B cell (primary cell): ENCODE measurements around the gene JUP.

Experiments
- CTCF ChIP-seq: fragments of 200-600 bp; IDR thresholded peaks from one replicate; pipeline ENCODE4 v1.8.0; 2022; ENCODE audit warnings: antibody characterized with exemption, mild to moderate bottlenecking
- EZH2 ChIP-seq: IDR thresholded peaks from 2 replicates; pipeline ENCODE4 v1.6.1; 2012; ENCODE audit warnings: borderline replicate concordance, low read depth, mild to moderate bottlenecking, moderate library complexity, low read length; ENCODE audit not compliant: insufficient read depth, poor library complexity, severe bottlenecking

GRCh38 chr17:41740506-41740905 lies 46.0 kb downstream of the JUP start:
- TF ChIP-seq CTCF (no peak), EZH2 (no peak)
